ENCODE measurements around the gene IRF8. TPM values are rescaled to one million over a fixed set of nuclear protein-coding genes. Genes with fewer than 3 reads are reported as not detected.

Gene IRF8
- total and polyA plus RNA-seq, 2 of the 4 experiments (the other 2 are of a cell fraction), result not detected

DNA sequence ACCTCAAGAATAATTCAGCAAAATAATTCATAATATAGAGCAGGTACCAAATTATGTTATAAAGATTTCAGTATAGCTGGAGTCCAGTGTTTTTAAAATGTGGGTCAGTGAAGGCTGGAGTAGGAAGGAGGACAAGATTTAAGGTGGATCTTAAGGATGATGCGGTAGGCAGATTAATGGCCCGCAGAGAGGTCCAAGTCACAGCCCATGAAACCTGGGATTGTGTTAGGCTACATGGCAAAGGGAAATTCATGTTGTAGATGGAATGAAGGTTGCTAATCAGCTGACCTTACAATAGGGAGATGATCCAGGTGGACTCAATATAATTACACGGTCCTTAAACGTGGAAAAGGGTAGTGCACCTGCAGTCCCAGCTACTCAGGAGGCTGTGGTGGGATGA, 6.2 kb upstream of the IRF8 start:
- Histone ChIP-seq H3K9ac (ENCODE audit: low read depth, low read length) (no peak overlapping the region), H3K4me3 (ENCODE audit: insufficient read depth, low read depth, low read length) (no peak overlapping the region), H2BK5ac (ENCODE audit: low read depth, low read length, poor library complexity, severe bottlenecking) (no peak overlapping the region), H3K4me1 (ENCODE audit: control insufficient read depth, insufficient read depth, low read length) (peaks cover 2% of the 10 kb centered on the region), H3K9me1 (ENCODE audit: insufficient read depth, low read length) (no peaks in the 10 kb centered on the region), H2BK120ac (ENCODE audit: low read depth, low read length) (no peak overlapping the region), H3K9me3 (ENCODE audit: control insufficient read depth, insufficient read depth, low read length) (no peaks in the 10 kb centered on the region), H3K79me1 (ENCODE audit: low read depth in 1 of 2, low read length in 2 of 2) (no peaks in the 10 kb centered on the region), H2BK15ac (ENCODE audit: low read depth, low read length) (no peak overlapping the region), H4K8ac (ENCODE audit: low read depth in 2 of 2, low read length in 2 of 2) (no peak overlapping the region), H3K4ac (ENCODE audit: low read depth, low read length) (no peak overlapping the region), H3K18ac (ENCODE audit: low read depth, low read length) (no peak overlapping the region), H3K4me2 (ENCODE audit: low read depth, low read length) (no peak overlapping the region), H2AK5ac (ENCODE audit: low read depth, low read length) (no peak overlapping the region), H2AFZ (replicated peaks; ENCODE audit: low read length, poor library complexity) (no peak overlapping the region), H3K36me3 (ENCODE audit: control insufficient read depth, insufficient read depth, low read length) (no peaks in the 10 kb centered on the region), H4K91ac (ENCODE audit: insufficient read depth, low read depth, low read length) (no peak overlapping the region), H2BK20ac (ENCODE audit: low read depth, low read length) (no peak overlapping the region), H3K56ac (ENCODE audit: extremely low read depth, insufficient read depth, low read length) (no peak overlapping the region), H3K27me3 (ENCODE audit: control insufficient read depth, insufficient read depth, low read length) (peaks cover 53% of the 10 kb centered on the region), H3K23ac (ENCODE audit: low read depth, low read length) (no peak overlapping the region), H2AK9ac (replicated peaks; ENCODE audit: low read depth, low read length, poor library complexity) (no peak overlapping the region), H4K20me1 (ENCODE audit: insufficient read depth, low read length) (peaks cover 4% of the 10 kb centered on the region; the same call in 1 of the 2 replicates), H3K14ac (replicated peaks; ENCODE audit: low read depth, low read length) (no peak overlapping the region), H3K27ac (ENCODE audit: insufficient read depth, low read length) (no peak overlapping the region), H4K5ac (ENCODE audit: low read depth, low read length) (no peak overlapping the region)
- ChIA-PET POLR2A (ENCODE audit: unreplicated experiment) (interaction anchor here (0.6 kb wide), 1 partner anchor 1789 kb away, joined by 3 read pairs; no protein-coding TSS in a partner anchor), CTCF (no interaction called here)
- intact Hi-C loops (cut with micrococcal nuclease) (no loop called here), dilution Hi-C loops (cut with HindIII; ENCODE audit: low sequenced_read_pairs, unreplicated experiment) (no loop called here), in situ Hi-C loops (cut with MboI; ENCODE audit: low sequenced_read_pairs) (no loop called here)
- 88% methylated on average over 2 of the region's 4 CpGs; no CpG with 5 or more reads in 1 of the 2 experiments for WGBS, 2 experiments (ENCODE audit: extremely low coverage in 2 of 2, insufficient read length in 1 of 2)
- no TSS peak for BruUV-seq (replicated peaks)
- ATAC-seq (ENCODE audit: low read depth), result no peak
- TF ChIP-seq RAD21 (IDR thresholded peaks at IDR 0.05; ENCODE audit: low read length), result no peak
- no peak for TF ChIP-seq RFX5 (IDR thresholded peaks at IDR 0.05; ENCODE audit: low read depth, low read length)
- TF ChIP-seq SMC3 (IDR thresholded peaks at IDR 0.05; ENCODE audit: low read depth, low read length), result no peak
- no peak for TF ChIP-seq CEBPB (IDR thresholded peaks at IDR 0.05; ENCODE audit: low read depth, low read length)
- no peak for TF ChIP-seq POLR2A (IDR thresholded peaks at IDR 0.05; ENCODE audit: low read depth, low read length)
- DNase-seq, result no peak
